Natural killer cell (primary cell): ENCODE measurements around the gene KRTAP17-1. TPM values are rescaled to one million over a fixed set of nuclear protein-coding genes. Genes with fewer than 3 reads are reported as not detected.

Experiments
- ATAC-seq, 3 donors: fragments of 150-1000 bp in 2 of 3; fragments of 200-7000 bp in 1 of 3; cut with Tn5 transposase; 1 replicate in 1 of 3; 2 replicates in 2 of 3; pipeline ENCODE4 v1.10.0; 2021; ENCODE audit warnings: mild to moderate bottlenecking in 2 of 3, moderate library complexity in 2 of 3
- DNase-seq, 2 donors: peaks; one replicate each; pipeline versions ENCODE4 v3.0.0 to v3.0.0-alpha.2; 2013 to 2021; ENCODE audit warnings: mixed read lengths in 1 of 2
- H3K27ac ChIP-seq: one replicate; pipeline ENCODE4 v1.5.1; 2013; ENCODE audit warnings: mild to moderate bottlenecking, low read length
- H3K27me3 ChIP-seq: one replicate; pipeline ENCODE4 v1.6.1; 2013; ENCODE audit warnings: low read length; ENCODE audit not compliant: control insufficient read depth, insufficient read depth
- H3K36me3 ChIP-seq: one replicate; pipeline ENCODE4 v1.6.1; 2013; ENCODE audit warnings: low read length; ENCODE audit not compliant: control insufficient read depth, insufficient read depth
- H3K4me1 ChIP-seq: one replicate; pipeline ENCODE4 v1.6.1; 2013; ENCODE audit warnings: low read length; ENCODE audit not compliant: control insufficient read depth, insufficient read depth
- H3K4me3 ChIP-seq: one replicate; pipeline ENCODE4 v1.5.1; 2013; ENCODE audit warnings: low read length
- H3K9me3 ChIP-seq: one replicate; pipeline ENCODE4 v1.6.1; 2013; ENCODE audit warnings: low read length; ENCODE audit not compliant: control insufficient read depth, insufficient read depth
- H3K27ac Mint-ChIP-seq, 2 donors: one replicate each; pipeline ENCODE4 v1.8.0; 2022; ENCODE audit warnings: mild to moderate bottlenecking in 2 of 2, mixed read lengths in 2 of 2, moderate library complexity in 1 of 2
- H3K27me3 Mint-ChIP-seq, 2 donors: one replicate each; pipeline ENCODE4 v1.8.0; 2022; ENCODE audit warnings: low read depth in 2 of 2, mixed read lengths in 2 of 2
- H3K36me3 Mint-ChIP-seq: one replicate; pipeline ENCODE4 v1.8.0; 2022; ENCODE audit warnings: mixed read lengths
- H3K4me1 Mint-ChIP-seq, 2 donors: one replicate each; pipeline ENCODE4 v1.8.0; 2022; ENCODE audit warnings: mixed read lengths in 2 of 2
- H3K4me3 Mint-ChIP-seq: one replicate; pipeline ENCODE4 v1.8.0; 2022; ENCODE audit warnings: mild to moderate bottlenecking, moderate library complexity, mixed read lengths
- H3K9me3 Mint-ChIP-seq, 2 donors: one replicate each; pipeline ENCODE4 v1.8.0; 2022; ENCODE audit warnings: mixed read lengths in 2 of 2
- WGBS: methylation state at CpG from one replicate; pipeline ENCODE4 v1.1.7; 2013; ENCODE audit warnings: missing lambda C conversion rate; ENCODE audit not compliant: insufficient coverage; 5-methylcytosine and 5-hydroxymethylcytosine counted together
- intact Hi-C: fragments of 100-400 bp; cut with micrococcal nuclease; formaldehyde crosslinking; loops from one replicate; pipeline ENCODE4 v1.14.2; 2022
- total RNA-seq, 4 donors: library from RNA; stranded (reverse); fragments of 120-200 nt in 1 of 4; gene quantifications; one replicate each; pipeline versions ENCODE4 v1.2.3 to v1.2.4, GENCODE V29; 2013 to 2022
- TF ChIP-seq, protein P1 (sequence below): fragments of 200-600 bp; IDR thresholded peaks from one replicate; pipeline ENCODE4 v1.8.0; 2022; ENCODE audit warnings: antibody characterized with exemption

Gene KRTAP17-1
- total RNA-seq, 3 donors from 2014 or later (not counting 1 experiment from before 2014, with no cell fraction given) = not detected

DNA sequence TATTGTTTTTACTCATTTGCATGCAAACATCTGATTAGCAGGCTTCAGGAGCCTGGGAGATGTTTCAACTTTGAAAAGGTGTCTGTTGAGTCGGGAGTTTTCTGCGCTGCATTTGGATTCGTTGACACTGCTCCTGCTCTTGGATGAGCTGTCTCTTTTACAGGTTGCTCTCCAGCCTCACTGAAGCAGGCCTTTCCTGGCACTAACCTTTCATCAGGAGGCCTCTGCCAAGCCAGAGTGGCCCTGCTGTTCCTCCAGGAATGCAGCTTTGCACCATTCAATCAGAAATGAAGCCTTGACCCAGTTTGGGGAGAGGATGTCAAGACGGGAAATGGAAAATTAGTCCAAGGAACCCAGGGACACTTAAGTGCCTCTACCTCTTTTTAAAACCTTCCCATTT, 12.5 kb downstream of the KRTAP17-1 start:
- peaks cover 0 to 16% of the 10 kb centered on the region in 2 donors for H3K27me3 Mint-ChIP-seq
- ATAC-seq (no peak), DNase-seq (no peak)
- TF ChIP-seq, protein P1, sequence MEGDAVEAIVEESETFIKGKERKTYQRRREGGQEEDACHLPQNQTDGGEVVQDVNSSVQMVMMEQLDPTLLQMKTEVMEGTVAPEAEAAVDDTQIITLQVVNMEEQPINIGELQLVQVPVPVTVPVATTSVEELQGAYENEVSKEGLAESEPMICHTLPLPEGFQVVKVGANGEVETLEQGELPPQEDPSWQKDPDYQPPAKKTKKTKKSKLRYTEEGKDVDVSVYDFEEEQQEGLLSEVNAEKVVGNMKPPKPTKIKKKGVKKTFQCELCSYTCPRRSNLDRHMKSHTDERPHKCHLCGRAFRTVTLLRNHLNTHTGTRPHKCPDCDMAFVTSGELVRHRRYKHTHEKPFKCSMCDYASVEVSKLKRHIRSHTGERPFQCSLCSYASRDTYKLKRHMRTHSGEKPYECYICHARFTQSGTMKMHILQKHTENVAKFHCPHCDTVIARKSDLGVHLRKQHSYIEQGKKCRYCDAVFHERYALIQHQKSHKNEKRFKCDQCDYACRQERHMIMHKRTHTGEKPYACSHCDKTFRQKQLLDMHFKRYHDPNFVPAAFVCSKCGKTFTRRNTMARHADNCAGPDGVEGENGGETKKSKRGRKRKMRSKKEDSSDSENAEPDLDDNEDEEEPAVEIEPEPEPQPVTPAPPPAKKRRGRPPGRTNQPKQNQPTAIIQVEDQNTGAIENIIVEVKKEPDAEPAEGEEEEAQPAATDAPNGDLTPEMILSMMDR = no peak
- no peak overlapping the region for H3K4me3 Mint-ChIP-seq
- 98% methylated on average over 4 of the region's 4 CpGs for WGBS
- H3K9me3 ChIP-seq = no peaks in the 10 kb centered on the region
- H3K9me3 Mint-ChIP-seq = no peaks in the 10 kb centered on the region
- intact Hi-C loops = no loop called here
- H3K36me3 ChIP-seq = no peaks in the 10 kb centered on the region
- H3K27me3 ChIP-seq = no peaks in the 10 kb centered on the region
- H3K36me3 Mint-ChIP-seq = no peaks in the 10 kb centered on the region
- H3K4me3 ChIP-seq = no peak overlapping the region
- H3K27ac Mint-ChIP-seq = no peak overlapping the region
- no peak overlapping the region for H3K27ac ChIP-seq
- peaks cover 16 to 22% of the 10 kb centered on the region in 2 donors for H3K4me1 Mint-ChIP-seq
- H3K4me1 ChIP-seq = peaks cover 15% of the 10 kb centered on the region

DNA sequence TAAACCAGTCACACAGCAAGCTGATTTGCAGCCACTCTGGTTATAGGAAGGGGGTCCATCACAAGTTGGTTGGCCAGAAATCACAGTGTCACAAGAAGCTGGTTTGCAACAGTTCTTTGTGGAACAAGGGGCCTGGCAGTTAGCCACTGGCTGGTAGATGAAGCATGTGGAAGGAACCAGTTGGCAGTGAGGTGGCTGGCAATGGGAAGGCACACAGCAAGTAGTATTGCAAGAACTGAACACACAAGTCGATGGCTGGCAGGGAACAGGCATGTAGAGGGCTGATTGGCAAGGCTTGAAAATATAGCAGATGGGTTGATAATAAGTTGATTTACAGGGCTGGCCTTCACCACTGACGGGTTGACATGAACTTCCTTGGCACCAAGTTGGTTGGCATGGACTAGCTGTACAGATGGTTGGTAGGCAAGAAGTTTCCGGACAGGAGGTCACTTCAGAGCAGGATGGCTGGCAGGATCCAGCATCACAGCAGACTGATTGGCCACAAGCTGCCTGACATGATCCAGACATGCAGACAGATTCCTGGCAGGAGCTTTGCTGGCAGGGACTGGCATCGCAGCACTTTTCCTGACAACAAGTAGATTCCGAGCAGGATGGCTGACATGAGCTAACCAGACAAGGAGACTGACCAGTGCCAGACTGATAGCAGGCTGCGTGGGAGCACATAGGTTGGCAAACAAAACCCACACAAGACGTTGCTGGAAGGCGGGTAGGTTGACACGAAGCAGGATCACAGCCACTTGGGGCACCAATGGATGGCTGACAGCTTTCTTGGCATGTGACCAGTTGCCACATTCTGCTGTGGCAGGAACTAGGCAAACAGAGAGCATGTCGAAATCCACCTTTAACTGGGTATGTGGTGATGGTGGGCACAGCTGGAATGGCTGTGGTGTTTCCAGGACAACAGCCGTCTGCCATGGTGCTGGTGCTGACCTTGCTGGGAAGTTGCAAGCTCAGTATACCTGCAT, 13.3 kb downstream of the KRTAP17-1 start, which contains the start of gene KRTAP29-1:
Gene KRTAP29-1, minus strand, starts transcription at position 936 of the 986 bp plus-strand sequence. Its CDS starts 0 bp downstream, at position 936.
- Histone ChIP-seq H3K9me3 (no peaks in the 10 kb centered on the region), H3K4me3 (no peak within 1 kb of the TSS), H3K4me1 (peaks cover 7% of the 10 kb centered on the region), H3K27ac (no peak within 1 kb of the TSS), H3K36me3 (no peaks in the 10 kb centered on the region), H3K27me3 (no peaks in the 10 kb centered on the region)
- peaks cover 9 to 15% of the 10 kb centered on the region in 2 donors for H3K4me1 Mint-ChIP-seq
- intact Hi-C loops = no loop called here
- no peaks in the 10 kb centered on the region for H3K9me3 Mint-ChIP-seq
- peaks cover 0 to 17% of the 10 kb centered on the region in 2 donors for H3K27me3 Mint-ChIP-seq
- DNase-seq (no peak), ATAC-seq (no peak)
- TF ChIP-seq, protein P1 = no peak
- no peak within 1 kb of the TSS for H3K4me3 Mint-ChIP-seq
- WGBS = 75% methylated on average over 11 of the region's 11 CpGs
- no peak within 1 kb of the TSS for H3K27ac Mint-ChIP-seq
- no peaks in the 10 kb centered on the region for H3K36me3 Mint-ChIP-seq

DNA sequence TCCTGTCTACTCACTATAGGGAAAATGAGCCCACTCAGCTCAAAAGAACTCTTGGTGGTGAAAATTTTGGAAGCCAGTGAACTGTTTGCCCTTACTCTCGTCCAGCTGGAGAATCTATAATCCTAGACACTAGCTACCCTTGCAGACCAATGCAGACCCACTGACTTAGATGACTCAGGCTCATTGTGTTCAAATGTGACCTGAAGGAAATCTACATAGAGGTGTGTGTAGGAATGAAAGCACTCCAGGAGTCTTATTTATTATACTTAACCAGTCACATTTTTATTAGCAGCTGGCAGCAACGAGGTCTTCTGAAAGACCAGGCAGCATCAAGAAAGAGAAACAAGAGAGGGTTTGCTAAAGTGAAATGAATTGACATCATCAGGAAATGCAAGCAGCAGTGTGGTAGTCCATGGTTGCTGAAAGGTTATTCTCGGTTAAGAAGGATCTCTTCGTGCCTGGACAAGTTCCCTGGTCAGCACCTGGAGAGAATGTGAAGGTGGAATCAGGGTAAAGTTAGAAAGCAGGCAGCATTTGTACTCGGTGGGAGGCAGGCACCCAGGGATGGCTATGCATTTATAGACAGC, 14.2 kb downstream of the KRTAP17-1 start:
- no peak overlapping the region for H3K4me3 ChIP-seq
- H3K27me3 ChIP-seq = no peaks in the 10 kb centered on the region
- intact Hi-C loops = no loop called here
- H3K9me3 Mint-ChIP-seq = no peaks in the 10 kb centered on the region
- H3K36me3 Mint-ChIP-seq = no peaks in the 10 kb centered on the region
- WGBS = 70% methylated on average over 5 of the region's 5 CpGs
- H3K4me3 Mint-ChIP-seq = no peak overlapping the region
- TF ChIP-seq, protein P1 = no peak
- no peak overlapping the region for H3K27ac Mint-ChIP-seq
- no peak for DNase-seq
- H3K27me3 Mint-ChIP-seq = peaks cover 0 to 17% of the 10 kb centered on the region in 2 donors
- peaks cover 0 to 6% of the 10 kb centered on the region in 2 donors for H3K4me1 Mint-ChIP-seq
- no peaks in the 10 kb centered on the region for H3K4me1 ChIP-seq
- ATAC-seq = no peak
- no peaks in the 10 kb centered on the region for H3K36me3 ChIP-seq
- H3K27ac ChIP-seq = no peak overlapping the region
- no peaks in the 10 kb centered on the region for H3K9me3 ChIP-seq
